ENCODE measurements around the gene ERVFRD-1. TPM values are rescaled to one million over a fixed set of nuclear protein-coding genes. Genes with fewer than 3 reads are reported as not detected.

Gene ERVFRD-1

DNA sequence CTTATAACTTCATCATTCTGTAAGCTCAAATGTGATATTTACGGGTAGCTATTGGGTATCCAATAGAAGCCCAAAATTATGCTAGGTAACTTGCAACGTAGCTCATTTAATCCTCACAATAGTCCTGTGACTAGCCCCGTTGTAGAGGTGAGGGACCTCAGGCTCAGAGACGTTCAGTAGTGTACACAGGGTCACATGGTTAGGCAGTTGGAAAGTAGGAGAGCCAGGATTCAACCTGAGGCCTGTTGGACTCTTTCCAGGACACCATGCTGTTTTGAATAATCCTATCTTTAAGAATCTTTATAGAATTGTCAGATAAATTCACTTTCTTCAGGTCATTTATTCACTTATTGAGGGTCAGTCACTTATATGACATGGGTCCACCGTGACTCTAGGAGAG lies 58.2 kb downstream of the ERVFRD-1 start:
- no peak overlapping the region for H3K23ac ChIP-seq (ENCODE audit: low read length in 2 of 2)
- H2BK120ac ChIP-seq (ENCODE audit: low read depth, low read length), result no peak overlapping the region
- H3K9ac ChIP-seq (ENCODE audit: low read length), result no peak overlapping the region
- H3K18ac ChIP-seq (ENCODE audit: low read depth in 1 of 2, low read length in 2 of 2), result no peak overlapping the region
- no peak overlapping the region for H3K4ac ChIP-seq (ENCODE audit: low read depth in 1 of 2, low read length in 2 of 2)
- no peak overlapping the region for H2BK5ac ChIP-seq (ENCODE audit: low read depth, low read length, poor library complexity, severe bottlenecking)
- 95% methylated on average over 5 of the region's 5 CpGs for WGBS
- no peak overlapping the region for H3K27ac ChIP-seq (ENCODE audit: low read length, poor library complexity, severe bottlenecking)
- H2BK15ac ChIP-seq (ENCODE audit: low read depth, poor library complexity, severe bottlenecking), result no peak overlapping the region
- H2BK12ac ChIP-seq (ENCODE audit: low read length in 2 of 2), result no peak overlapping the region
- no peaks in the 10 kb centered on the region for H3K27me3 ChIP-seq (ENCODE audit: control insufficient read depth in 1 of 2, insufficient read depth in 1 of 2, low read length in 2 of 2)
- no peaks in the 10 kb centered on the region for H3K79me1 ChIP-seq (replicated peaks; ENCODE audit: low read length, poor library complexity, severe bottlenecking)
- no peak for DNase-seq
- H2AK5ac ChIP-seq (ENCODE audit: low read length, severe bottlenecking), result no peak overlapping the region
- no peak overlapping the region for H3K14ac ChIP-seq (ENCODE audit: low read length in 2 of 2)
- H3K4me1 ChIP-seq (ENCODE audit: control insufficient read depth, insufficient read depth, low read depth, low read length), result peaks cover 4% of the 10 kb centered on the region
- H3K4me2 ChIP-seq (ENCODE audit: low read length, poor library complexity, severe bottlenecking), result no peak overlapping the region
- no peaks in the 10 kb centered on the region for H3K9me3 ChIP-seq (ENCODE audit: control insufficient read depth, low read length)
- H3K36me3 ChIP-seq (ENCODE audit: control insufficient read depth in 1 of 2, insufficient read depth in 2 of 2, low read depth in 1 of 2, low read length in 2 of 2), result no peaks in the 10 kb centered on the region
- H3K4me3 ChIP-seq (ENCODE audit: insufficient read depth in 1 of 2, low read depth in 1 of 2, low read length in 2 of 2), result no peak overlapping the region
- H4K91ac ChIP-seq (ENCODE audit: low read length), result no peak overlapping the region
- no peak overlapping the region for H2AFZ ChIP-seq (ENCODE audit: low read depth, low read length)
- no peak overlapping the region for H4K8ac ChIP-seq (ENCODE audit: low read length)

Small RNAs within 50 kb of the gene (small RNA-seq; reads per million reads assigned to genes)
- not detected for gene AL136139.1 (ENCODE audit: low read depth)

Measured in mesenchymal stem cell (in vitro differentiated cells and primary cell).